Activated naive CD4-positive, alpha-beta T cell treated with anti-CD3 and anti-CD28 coated beads, Interleukin-2, amount 50 U/mL, for 24 hours (primary cell): Measurements from ENCODE around the gene LIF.

Experiments used
- H3K27ac Mint-ChIP-seq: one replicate; pipeline ENCODE4 v1.8.0; 2021; ENCODE audit warnings: mild to moderate bottlenecking, mixed read lengths
- H3K27me3 Mint-ChIP-seq: one replicate; pipeline ENCODE4 v1.8.0; 2021; ENCODE audit warnings: mixed read lengths
- H3K36me3 Mint-ChIP-seq: one replicate; pipeline ENCODE4 v1.8.0; 2021; ENCODE audit warnings: mixed read lengths
- H3K4me1 Mint-ChIP-seq: one replicate; pipeline ENCODE4 v1.8.0; 2021; ENCODE audit warnings: mixed read lengths
- H3K4me3 Mint-ChIP-seq: one replicate; pipeline ENCODE4 v1.8.0; 2021; ENCODE audit warnings: mild to moderate bottlenecking, mixed read lengths
- H3K9me3 Mint-ChIP-seq: one replicate; pipeline ENCODE4 v1.8.0; 2021; ENCODE audit warnings: mixed read lengths

LIF gene

GRCh38 chr22:30230330-30230729 is 16.2 kb downstream of the LIF start:
- H3K9me3 Mint-ChIP-seq: no peaks in the 10 kb centered on the region
- H3K27me3 Mint-ChIP-seq: no peaks in the 10 kb centered on the region
- H3K36me3 Mint-ChIP-seq: no peaks in the 10 kb centered on the region
- no peak overlapping the region for H3K4me3 Mint-ChIP-seq
- H3K27ac Mint-ChIP-seq: no peak overlapping the region
- H3K4me1 Mint-ChIP-seq: peaks cover 25% of the 10 kb centered on the region

- no peaks in the 10 kb centered on the region for H3K36me3 Mint-ChIP-seq
- no peaks in the 10 kb centered on the region for H3K9me3 Mint-ChIP-seq
- peaks cover 39% of the 10 kb centered on the region for H3K4me1 Mint-ChIP-seq
- H3K27ac Mint-ChIP-seq: no peak overlapping the region
- no peaks in the 10 kb centered on the region for H3K27me3 Mint-ChIP-seq
- no peak overlapping the region for H3K4me3 Mint-ChIP-seq
Observed at GRCh38 chr22:30228509-30229359, 17.8 kb downstream of the LIF start.

- Mint-ChIP-seq H3K27me3 (no peaks in the 10 kb centered on the region), H3K4me3 (no peak overlapping the region), H3K36me3 (no peaks in the 10 kb centered on the region), H3K9me3 (no peaks in the 10 kb centered on the region), H3K27ac (no peak overlapping the region), H3K4me1 (peaks cover 49% of the 10 kb centered on the region)
Observed at GRCh38 chr22:30227438-30228228, 18.9 kb downstream of the LIF start.

- no peaks in the 10 kb centered on the region for H3K9me3 Mint-ChIP-seq
Observed at GRCh38 chr22:30226192-30226832, 20.2 kb downstream of the LIF start.

GRCh38 chr22:30225220-30225927 is 21.2 kb downstream of the LIF start:
- Mint-ChIP-seq H3K4me3 (no peak overlapping the region), H3K4me1 (peaks cover 71% of the 10 kb centered on the region), H3K27ac (peak overlapping the region; percentile 63), H3K9me3 (no peaks in the 10 kb centered on the region), H3K36me3 (no peaks in the 10 kb centered on the region), H3K27me3 (no peaks in the 10 kb centered on the region)

More at GRCh38 chr22:30226192-30226832, 20.2 kb downstream of the LIF start:
- no peak overlapping the region for H3K4me3 Mint-ChIP-seq
- no peaks in the 10 kb centered on the region for H3K27me3 Mint-ChIP-seq
- H3K4me1 Mint-ChIP-seq: peaks cover 62% of the 10 kb centered on the region
- H3K27ac Mint-ChIP-seq: peak overlapping the region; percentile 42
- no peaks in the 10 kb centered on the region for H3K36me3 Mint-ChIP-seq

- Mint-ChIP-seq H3K27me3 (no peaks in the 10 kb centered on the region), H3K4me3 (no peak overlapping the region), H3K9me3 (no peaks in the 10 kb centered on the region), H3K27ac (peak overlapping the region; percentile 66), H3K36me3 (no peaks in the 10 kb centered on the region), H3K4me1 (peaks cover 82% of the 10 kb centered on the region)
Observed at GRCh38 chr22:30224161-30224857, 22.2 kb downstream of the LIF start.

- no peaks in the 10 kb centered on the region for H3K36me3 Mint-ChIP-seq
- H3K4me1 Mint-ChIP-seq: peaks cover 85% of the 10 kb centered on the region
- no peak overlapping the region for H3K4me3 Mint-ChIP-seq
- H3K27ac Mint-ChIP-seq: no peak overlapping the region
- no peaks in the 10 kb centered on the region for H3K27me3 Mint-ChIP-seq
- H3K9me3 Mint-ChIP-seq: no peaks in the 10 kb centered on the region
Observed at GRCh38 chr22:30223303-30223702, 23.3 kb downstream of the LIF start.

- H3K36me3 Mint-ChIP-seq: no peaks in the 10 kb centered on the region
- H3K4me1 Mint-ChIP-seq: peaks cover 77% of the 10 kb centered on the region
- H3K9me3 Mint-ChIP-seq: no peaks in the 10 kb centered on the region
- H3K27me3 Mint-ChIP-seq: no peaks in the 10 kb centered on the region
- no peak overlapping the region for H3K27ac Mint-ChIP-seq
- no peak overlapping the region for H3K4me3 Mint-ChIP-seq
Observed at GRCh38 chr22:30222321-30222720, 24.2 kb downstream of the LIF start.

GRCh38 chr22:30221121-30221992 is 25.2 kb downstream of the LIF start:
- Mint-ChIP-seq H3K9me3 (no peaks in the 10 kb centered on the region), H3K4me1 (peaks cover 71% of the 10 kb centered on the region), H3K27me3 (no peaks in the 10 kb centered on the region), H3K27ac (peak overlapping the region; percentile 85), H3K36me3 (no peaks in the 10 kb centered on the region), H3K4me3 (peak overlapping the region; percentile 51)

GRCh38 chr22:30220338-30221012 is 26.1 kb downstream of the LIF start:
- H3K4me3 Mint-ChIP-seq: peak overlapping the region; percentile 51
- peak overlapping the region; percentile 48 for H3K27ac Mint-ChIP-seq
- no peaks in the 10 kb centered on the region for H3K36me3 Mint-ChIP-seq
- no peaks in the 10 kb centered on the region for H3K9me3 Mint-ChIP-seq
- no peaks in the 10 kb centered on the region for H3K27me3 Mint-ChIP-seq
- H3K4me1 Mint-ChIP-seq: peaks cover 69% of the 10 kb centered on the region

GRCh38 chr22:30219668-30220278 is 26.8 kb downstream of the LIF start:
- Mint-ChIP-seq H3K27ac (peak overlapping the region; percentile 59), H3K27me3 (no peaks in the 10 kb centered on the region), H3K9me3 (no peaks in the 10 kb centered on the region), H3K4me3 (peak overlapping the region; percentile 51), H3K36me3 (no peaks in the 10 kb centered on the region), H3K4me1 (peaks cover 70% of the 10 kb centered on the region)

GRCh38 chr22:30219049-30219654 is 27.4 kb downstream of the LIF start:
- Mint-ChIP-seq H3K9me3 (no peaks in the 10 kb centered on the region), H3K27me3 (no peaks in the 10 kb centered on the region), H3K36me3 (no peaks in the 10 kb centered on the region), H3K27ac (no peak overlapping the region), H3K4me1 (peaks cover 72% of the 10 kb centered on the region), H3K4me3 (no peak overlapping the region)
